Iris pigment epithelial cell (primary cell): ENCODE measurements around the gene NEK2.
A peak's percentile ranks its signal among the peaks of the same experiment; 100 is the strongest.
"Not testable (repeated sequence)": the region's sequence is repeated elsewhere in the genome, so short reads cannot be mapped to it uniquely, and the experiment has no call there.

Experiments used
- DNase-seq: peaks from one replicate; pipeline ENCODE4 v3.0.0-alpha.2; 2011; ENCODE audit warnings: low read depth

The NEK2 gene

GRCh38 chr1:211695135-211695816, 19.9 kb upstream of the NEK2 start:
- no peak for DNase-seq

GRCh38 chr1:211693911-211694310, 18.5 kb upstream of the NEK2 start:
- DNase-seq: not testable (repeated sequence)

- no peak for DNase-seq
Measured at GRCh38 chr1:211688421-211688820, 13.0 kb upstream of the NEK2 start.

GRCh38 chr1:211687462-211688215, 12.2 kb upstream of the NEK2 start:
- no peak for DNase-seq

GRCh38 chr1:211685823-211686222, 10.4 kb upstream of the NEK2 start:
- no peak for DNase-seq

- peak; percentile 68 for DNase-seq
Measured at GRCh38 chr1:211684791-211685190, 9.4 kb upstream of the NEK2 start.

- DNase-seq: no peak
Measured at GRCh38 chr1:211684331-211684730, 8.9 kb upstream of the NEK2 start.

- no peak for DNase-seq
Measured at GRCh38 chr1:211683396-211684297, 8.2 kb upstream of the NEK2 start.

GRCh38 chr1:211682186-211682585, 6.8 kb upstream of the NEK2 start:
- peak; percentile 35 for DNase-seq

- DNase-seq: peak; percentile 92
Measured at GRCh38 chr1:211680752-211681327, 5.4 kb upstream of the NEK2 start.

GRCh38 chr1:211677659-211678058, 2.2 kb upstream of the NEK2 start:
- DNase-seq: no peak

GRCh38 chr1:211676761-211677160, 1.3 kb upstream of the NEK2 start:
- no peak for DNase-seq

GRCh38 chr1:211676106-211676583, 724 bp upstream of the NEK2 start:
- no peak for DNase-seq

- no peak for DNase-seq
Measured at GRCh38 chr1:211667065-211667617, 8.3 kb downstream of the NEK2 start.

- no peak for DNase-seq
Measured at GRCh38 chr1:211660718-211661222, 14.7 kb downstream of the NEK2 start.

- no peak for DNase-seq
Measured at GRCh38 chr1:211656728-211657127, 18.7 kb downstream of the NEK2 start.

GRCh38 chr1:211654838-211655787, 20.3 kb downstream of the NEK2 start:
- peak; percentile 80 for DNase-seq

- DNase-seq: peak; percentile 63
Measured at GRCh38 chr1:211653959-211654496, 21.4 kb downstream of the NEK2 start.

GRCh38 chr1:211653293-211653692, 22.1 kb downstream of the NEK2 start:
- no peak for DNase-seq

- DNase-seq: no peak
Measured at GRCh38 chr1:211652371-211652770, 23.1 kb downstream of the NEK2 start.
